Urothelium cell line (cell line): ENCODE measurements around the gene EEF1E1.
A peak's percentile ranks its signal among the peaks of the same experiment; 100 is the strongest.

Experiments
- DNase-seq: peaks from one replicate; pipeline ENCODE4 v3.0.0; 2011; ENCODE audit warnings: low spot score, mixed read lengths
- FAIRE-seq: peaks from 2 replicates; lab custom pipeline; 2011; peaks lifted over from hg19 to GRCh38; lab: Jason Lieb, UNC

EEF1E1 gene

GRCh38 chr6:8088886-8089285 is 13.5 kb downstream of the EEF1E1 start:
- FAIRE-seq, result no peak

GRCh38 chr6:8087870-8088754 is 14.2 kb downstream of the EEF1E1 start:
- FAIRE-seq, result no peak
- no peak for DNase-seq

More at GRCh38 chr6:8088886-8089285, 13.5 kb downstream of the EEF1E1 start:
- DNase-seq, result no peak

GRCh38 chr6:8086755-8087306 is 15.5 kb downstream of the EEF1E1 start:
- no peak for FAIRE-seq

GRCh38 chr6:8085053-8085511 is 17.3 kb downstream of the EEF1E1 start:
- DNase-seq (peak; percentile 45), FAIRE-seq (peak; percentile 13)

More at GRCh38 chr6:8086755-8087306, 15.5 kb downstream of the EEF1E1 start:
- no peak for DNase-seq

GRCh38 chr6:8084586-8084985 is 17.8 kb downstream of the EEF1E1 start:
- FAIRE-seq (no peak), DNase-seq (no peak)

GRCh38 chr6:8082954-8083858 is 19.1 kb downstream of the EEF1E1 start:
- no peak for FAIRE-seq

GRCh38 chr6:8082572-8082953 is 19.8 kb downstream of the EEF1E1 start:
- DNase-seq (no peak), FAIRE-seq (no peak)

More at GRCh38 chr6:8082954-8083858, 19.1 kb downstream of the EEF1E1 start:
- DNase-seq, result peak; percentile 30

- FAIRE-seq, result no peak
Observed at GRCh38 chr6:8080362-8081151, 21.8 kb downstream of the EEF1E1 start.

GRCh38 chr6:8079126-8079525 is 23.2 kb downstream of the EEF1E1 start:
- no peak for DNase-seq
- FAIRE-seq, result no peak

More at GRCh38 chr6:8080362-8081151, 21.8 kb downstream of the EEF1E1 start:
- DNase-seq, result no peak

GRCh38 chr6:8077991-8078390 is 24.4 kb downstream of the EEF1E1 start:
- DNase-seq, result no peak
- FAIRE-seq, result no peak

GRCh38 chr6:8075704-8076103 is 26.6 kb downstream of the EEF1E1 start:
- DNase-seq, result no peak
- FAIRE-seq, result no peak

- DNase-seq (no peak), FAIRE-seq (no peak)
Observed at GRCh38 chr6:8075185-8075584, 27.2 kb downstream of the EEF1E1 start.

GRCh38 chr6:8074213-8074612 is 28.1 kb downstream of the EEF1E1 start:
- DNase-seq, result no peak
- no peak for FAIRE-seq

GRCh38 chr6:8073758-8074157 is 28.6 kb downstream of the EEF1E1 start:
- FAIRE-seq (no peak), DNase-seq (no peak)

GRCh38 chr6:8070718-8071117 is 31.6 kb downstream of the EEF1E1 start:
- no peak for DNase-seq
- no peak for FAIRE-seq

- no peak for FAIRE-seq
Observed at GRCh38 chr6:8069631-8070284, 32.6 kb downstream of the EEF1E1 start.

GRCh38 chr6:8069151-8069550 is 33.2 kb downstream of the EEF1E1 start:
- DNase-seq (no peak), FAIRE-seq (no peak)

More at GRCh38 chr6:8069631-8070284, 32.6 kb downstream of the EEF1E1 start:
- no peak for DNase-seq

- DNase-seq (no peak), FAIRE-seq (no peak)
Observed at GRCh38 chr6:8066108-8066507, 36.2 kb downstream of the EEF1E1 start.

GRCh38 chr6:8065519-8065911 is 36.8 kb downstream of the EEF1E1 start:
- DNase-seq (no peak), FAIRE-seq (no peak)
